Esophagus squamous epithelium (tissue), 5 donors: ENCODE results near the gene TASL. TPM values are rescaled to one million over a fixed set of nuclear protein-coding genes. Genes with fewer than 3 reads are reported as not detected.
A peak's percentile ranks its signal among the peaks of the same experiment; 100 is the strongest.

Source experiments
- DNase-seq: peaks from one replicate; lab custom pipeline; 2025; lab: John Stamatoyannopoulos, UW
- H3K27ac ChIP-seq, 4 donors: fragments of 200-600 bp; sonication (generic); one replicate each; pipeline ENCODE4 v1.5.1; 2016 to 2019; ENCODE audit warnings: mild to moderate bottlenecking in 1 of 4
- H3K27me3 ChIP-seq, 4 donors: fragments of 200-600 bp; sonication (generic); 1 replicate in 3 of 4; 2 replicates in 1 of 4; pipeline versions ENCODE4 v1.5.1 to v1.6.0; 2017 to 2021; ENCODE audit warnings: antibody characterized with exemption in 1 of 4
- H3K36me3 ChIP-seq, 3 donors: fragments of 200-600 bp; sonication (generic); one replicate each; pipeline ENCODE4 v1.5.1; 2016 to 2019
- H3K4me1 ChIP-seq, 3 donors: fragments of 200-600 bp; sonication (generic); one replicate each; pipeline ENCODE4 v1.5.1; 2017 to 2019
- H3K4me3 ChIP-seq, 4 donors: fragments of 200-600 bp; sonication (generic); 1 replicate in 3 of 4; 2 replicates in 1 of 4; pipeline ENCODE4 v1.5.1; 2016 to 2019; ENCODE audit warnings: mild to moderate bottlenecking in 2 of 4, moderate library complexity in 1 of 4
- H3K9me3 ChIP-seq, 3 donors: fragments of 200-600 bp; sonication (generic); one replicate each; pipeline ENCODE4 v1.5.1; 2016 to 2019
- POLR2A ChIP-seq, 4 donors: fragments of 450-650 bp; IDR thresholded peaks; one replicate each; pipeline ENCODE4 v1.6.1; 2017; ENCODE audit warnings: antibody characterized with exemption in 4 of 4, mild to moderate bottlenecking in 4 of 4, moderate library complexity in 3 of 4
- WGBS, 2 donors: methylation state at CpG; one replicate each; pipeline ENCODE4 v1.1.5; 2018; 5-methylcytosine and 5-hydroxymethylcytosine counted together
- intact Hi-C: fragments of 100-400 bp; cut with DNase I; formaldehyde crosslinking; loops from one replicate; pipeline ENCODE4 v1.15.0; 2022
- total RNA-seq, 4 donors: library from RNA; depleted of rRNA; stranded (reverse); fragments of >200 nt; gene quantifications; one replicate each; pipeline ENCODE4 v1.1.0, GENCODE V29; 2016
- TF ChIP-seq, protein P1 (sequence below), 6 experiments: fragments of 450-650 bp in 4 of 6; fragments of 200-600 bp in 2 of 6; sonication (generic) in 2 of 6; IDR thresholded peaks; one replicate each; pipeline ENCODE4 v1.5.1; 2016 to 2019; ENCODE audit warnings: antibody characterized with exemption in 6 of 6, mild to moderate bottlenecking in 4 of 6, moderate library complexity in 4 of 6
- donor health status: DM: yes; HTN: yes; CAD: no.

TASL gene
- total RNA-seq, 4 donors from 2014 or later = 0.31 to 1.6 (median 0.57) TPM; not detected in 1

DNA sequence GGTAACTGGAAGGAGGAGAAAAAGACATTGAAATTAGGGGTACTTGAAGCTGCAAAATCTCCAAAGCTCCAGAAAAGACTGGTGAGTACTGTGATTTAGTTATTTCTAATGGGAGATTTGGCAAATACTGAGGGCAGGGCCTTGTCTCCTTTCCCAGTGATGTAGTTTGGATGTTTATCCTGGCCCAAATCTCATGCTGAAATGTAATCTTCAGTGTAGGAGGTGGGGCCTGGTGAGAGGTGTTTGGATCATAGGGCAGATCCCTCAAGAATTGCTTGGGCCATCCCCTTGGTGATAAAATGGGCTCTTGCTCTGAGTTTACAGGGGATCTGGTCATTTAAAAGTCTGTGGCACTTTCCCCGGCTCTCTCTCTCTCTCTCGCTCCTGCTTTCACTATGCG lies 42.6 kb upstream of the TASL start:
- DNase-seq = no peak
- no peaks in the 10 kb centered on the region for H3K27me3 ChIP-seq
- WGBS, 2 donors = 70 to 77% methylated on average over 2 of the region's 3 CpGs
- TF ChIP-seq, protein P1, sequence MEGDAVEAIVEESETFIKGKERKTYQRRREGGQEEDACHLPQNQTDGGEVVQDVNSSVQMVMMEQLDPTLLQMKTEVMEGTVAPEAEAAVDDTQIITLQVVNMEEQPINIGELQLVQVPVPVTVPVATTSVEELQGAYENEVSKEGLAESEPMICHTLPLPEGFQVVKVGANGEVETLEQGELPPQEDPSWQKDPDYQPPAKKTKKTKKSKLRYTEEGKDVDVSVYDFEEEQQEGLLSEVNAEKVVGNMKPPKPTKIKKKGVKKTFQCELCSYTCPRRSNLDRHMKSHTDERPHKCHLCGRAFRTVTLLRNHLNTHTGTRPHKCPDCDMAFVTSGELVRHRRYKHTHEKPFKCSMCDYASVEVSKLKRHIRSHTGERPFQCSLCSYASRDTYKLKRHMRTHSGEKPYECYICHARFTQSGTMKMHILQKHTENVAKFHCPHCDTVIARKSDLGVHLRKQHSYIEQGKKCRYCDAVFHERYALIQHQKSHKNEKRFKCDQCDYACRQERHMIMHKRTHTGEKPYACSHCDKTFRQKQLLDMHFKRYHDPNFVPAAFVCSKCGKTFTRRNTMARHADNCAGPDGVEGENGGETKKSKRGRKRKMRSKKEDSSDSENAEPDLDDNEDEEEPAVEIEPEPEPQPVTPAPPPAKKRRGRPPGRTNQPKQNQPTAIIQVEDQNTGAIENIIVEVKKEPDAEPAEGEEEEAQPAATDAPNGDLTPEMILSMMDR (IDR thresholded peaks at IDR 0.05) = no peak
- TF ChIP-seq POLR2A (IDR thresholded peaks at IDR 0.05) = no peak
- intact Hi-C loops = no loop called here
- H3K4me1 ChIP-seq = peaks cover 0 to 9% (median 0%) of the 10 kb centered on the region in 3 donors
- H3K4me3 ChIP-seq = no peak overlapping the region
- no peak overlapping the region for H3K27ac ChIP-seq
- H3K9me3 ChIP-seq = peaks cover 0 to 11% (median 0%) of the 10 kb centered on the region in 3 donors
- no peaks in the 10 kb centered on the region for H3K36me3 ChIP-seq

GRCh38 chrX:30618160-30618765 lies 40.7 kb upstream of the TASL start:
- peaks cover 0 to 9% (median 0%) of the 10 kb centered on the region in 3 donors for H3K4me1 ChIP-seq
- H3K36me3 ChIP-seq = no peaks in the 10 kb centered on the region
- H3K27ac ChIP-seq = no peak overlapping the region
- H3K4me3 ChIP-seq = no peak overlapping the region
- intact Hi-C loops = no loop called here
- TF ChIP-seq POLR2A (IDR thresholded peaks at IDR 0.05) = no peak
- TF ChIP-seq, protein P1 (IDR thresholded peaks at IDR 0.05) = peak in 1 of 6 experiments; percentile 10
- no peak for DNase-seq
- WGBS, 2 donors = 66 to 71% methylated on average over 1 to 4 of the region's 7 CpGs
- H3K9me3 ChIP-seq = peaks cover 0 to 11% (median 0%) of the 10 kb centered on the region in 3 donors
- no peaks in the 10 kb centered on the region for H3K27me3 ChIP-seq

GRCh38 chrX:30615229-30615628 lies 37.7 kb upstream of the TASL start:
- WGBS, 2 donors = 35 to 44% methylated on average over 4 of the region's 4 CpGs
- no peak for DNase-seq
- intact Hi-C loops = no loop called here
- Histone ChIP-seq H3K4me3 (no peak overlapping the region), H3K36me3 (no peaks in the 10 kb centered on the region), H3K4me1 (peaks cover 0 to 5% (median 0%) of the 10 kb centered on the region in 3 donors), H3K9me3 (no peaks in the 10 kb centered on the region), H3K27me3 (no peaks in the 10 kb centered on the region), H3K27ac (no peak overlapping the region)
- no peak for TF ChIP-seq POLR2A (IDR thresholded peaks at IDR 0.05)
- TF ChIP-seq, protein P1 (IDR thresholded peaks at IDR 0.05) = no peak

DNA sequence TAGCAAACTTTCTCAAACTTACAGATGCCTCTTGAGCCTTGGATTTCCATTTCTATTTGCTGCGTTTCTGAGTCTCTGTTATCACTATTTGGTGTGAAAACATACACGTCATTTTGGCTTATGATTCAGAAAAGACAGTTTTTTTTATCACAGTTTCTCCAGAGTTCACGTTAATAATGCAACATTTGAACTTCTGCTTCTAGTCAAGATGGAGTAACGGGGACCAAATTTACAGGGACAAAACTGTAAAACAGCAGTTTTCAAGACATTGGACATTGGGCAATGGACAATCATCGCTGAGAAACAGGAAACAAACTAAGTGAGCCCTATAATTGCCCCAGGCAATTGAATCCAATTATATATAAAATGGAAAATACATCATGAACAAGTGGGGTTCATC lies 36.2 kb upstream of the TASL start:
- Histone ChIP-seq H3K27ac (no peak overlapping the region), H3K27me3 (no peaks in the 10 kb centered on the region), H3K36me3 (no peaks in the 10 kb centered on the region), H3K4me3 (no peak overlapping the region), H3K4me1 (peaks cover 0 to 5% (median 0%) of the 10 kb centered on the region in 3 donors), H3K9me3 (no peaks in the 10 kb centered on the region)
- TF ChIP-seq POLR2A (IDR thresholded peaks at IDR 0.05) = no peak
- TF ChIP-seq, protein P1 (IDR thresholded peaks at IDR 0.05) = no peak
- intact Hi-C loops = no loop called here
- WGBS, 2 donors = 58 to 73% methylated on average over 5 of the region's 5 CpGs
- DNase-seq = no peak

GRCh38 chrX:30612250-30612655 lies 34.7 kb upstream of the TASL start:
- DNase-seq = no peak
- Histone ChIP-seq H3K27me3 (no peaks in the 10 kb centered on the region), H3K9me3 (no peaks in the 10 kb centered on the region), H3K36me3 (no peaks in the 10 kb centered on the region), H3K4me1 (peaks cover 0 to 9% (median 0%) of the 10 kb centered on the region in 3 donors), H3K4me3 (no peak overlapping the region), H3K27ac (peak overlapping the region in 1 of 4 donors; percentile 3)
- 7 to 80% methylated on average over 4 to 6 of the region's 6 CpGs for WGBS, 2 donors
- TF ChIP-seq, protein P1 (IDR thresholded peaks at IDR 0.05) = no peak
- TF ChIP-seq POLR2A (IDR thresholded peaks at IDR 0.05) = no peak
- intact Hi-C loops = no loop called here
